HL-60 (cell line): ENCODE data around the gene ACSL5.

ENCODE experiments used
- GABPA ChIP-seq: IDR thresholded peaks from 2 replicates; pipeline ENCODE4 v1.6.1; 2012; ENCODE audit warnings: low read depth
- POLR2AphosphoS5 ChIP-seq: IDR thresholded peaks from 2 replicates; pipeline ENCODE4 v1.6.1; 2012; ENCODE audit warnings: low read depth
- SPI1 ChIP-seq: IDR thresholded peaks from 2 replicates; pipeline ENCODE4 v1.6.1; 2012; ENCODE audit warnings: low read depth, mild to moderate bottlenecking, borderline replicate concordance
- TF ChIP-seq, protein P1 (sequence below): IDR thresholded peaks from one replicate; pipeline ENCODE4 v1.5.1; 2011; ENCODE audit warnings: low read length, control low read depth, inconsistent platforms; ENCODE audit not compliant: insufficient read depth
- TF ChIP-seq, protein P2 (sequence below): IDR thresholded peaks from 2 replicates; pipeline ENCODE4 v1.6.1; 2012; ENCODE audit warnings: low read depth; ENCODE audit not compliant: insufficient replicate concordance

GRCh38 chr10:112335868-112336265 is 38.0 kb upstream of the ACSL5 start:
- TF ChIP-seq, protein P1, sequence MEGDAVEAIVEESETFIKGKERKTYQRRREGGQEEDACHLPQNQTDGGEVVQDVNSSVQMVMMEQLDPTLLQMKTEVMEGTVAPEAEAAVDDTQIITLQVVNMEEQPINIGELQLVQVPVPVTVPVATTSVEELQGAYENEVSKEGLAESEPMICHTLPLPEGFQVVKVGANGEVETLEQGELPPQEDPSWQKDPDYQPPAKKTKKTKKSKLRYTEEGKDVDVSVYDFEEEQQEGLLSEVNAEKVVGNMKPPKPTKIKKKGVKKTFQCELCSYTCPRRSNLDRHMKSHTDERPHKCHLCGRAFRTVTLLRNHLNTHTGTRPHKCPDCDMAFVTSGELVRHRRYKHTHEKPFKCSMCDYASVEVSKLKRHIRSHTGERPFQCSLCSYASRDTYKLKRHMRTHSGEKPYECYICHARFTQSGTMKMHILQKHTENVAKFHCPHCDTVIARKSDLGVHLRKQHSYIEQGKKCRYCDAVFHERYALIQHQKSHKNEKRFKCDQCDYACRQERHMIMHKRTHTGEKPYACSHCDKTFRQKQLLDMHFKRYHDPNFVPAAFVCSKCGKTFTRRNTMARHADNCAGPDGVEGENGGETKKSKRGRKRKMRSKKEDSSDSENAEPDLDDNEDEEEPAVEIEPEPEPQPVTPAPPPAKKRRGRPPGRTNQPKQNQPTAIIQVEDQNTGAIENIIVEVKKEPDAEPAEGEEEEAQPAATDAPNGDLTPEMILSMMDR, result no peak
- TF ChIP-seq POLR2AphosphoS5 (no peak), GABPA (no peak), SPI1 (no peak)
- TF ChIP-seq, protein P2, sequence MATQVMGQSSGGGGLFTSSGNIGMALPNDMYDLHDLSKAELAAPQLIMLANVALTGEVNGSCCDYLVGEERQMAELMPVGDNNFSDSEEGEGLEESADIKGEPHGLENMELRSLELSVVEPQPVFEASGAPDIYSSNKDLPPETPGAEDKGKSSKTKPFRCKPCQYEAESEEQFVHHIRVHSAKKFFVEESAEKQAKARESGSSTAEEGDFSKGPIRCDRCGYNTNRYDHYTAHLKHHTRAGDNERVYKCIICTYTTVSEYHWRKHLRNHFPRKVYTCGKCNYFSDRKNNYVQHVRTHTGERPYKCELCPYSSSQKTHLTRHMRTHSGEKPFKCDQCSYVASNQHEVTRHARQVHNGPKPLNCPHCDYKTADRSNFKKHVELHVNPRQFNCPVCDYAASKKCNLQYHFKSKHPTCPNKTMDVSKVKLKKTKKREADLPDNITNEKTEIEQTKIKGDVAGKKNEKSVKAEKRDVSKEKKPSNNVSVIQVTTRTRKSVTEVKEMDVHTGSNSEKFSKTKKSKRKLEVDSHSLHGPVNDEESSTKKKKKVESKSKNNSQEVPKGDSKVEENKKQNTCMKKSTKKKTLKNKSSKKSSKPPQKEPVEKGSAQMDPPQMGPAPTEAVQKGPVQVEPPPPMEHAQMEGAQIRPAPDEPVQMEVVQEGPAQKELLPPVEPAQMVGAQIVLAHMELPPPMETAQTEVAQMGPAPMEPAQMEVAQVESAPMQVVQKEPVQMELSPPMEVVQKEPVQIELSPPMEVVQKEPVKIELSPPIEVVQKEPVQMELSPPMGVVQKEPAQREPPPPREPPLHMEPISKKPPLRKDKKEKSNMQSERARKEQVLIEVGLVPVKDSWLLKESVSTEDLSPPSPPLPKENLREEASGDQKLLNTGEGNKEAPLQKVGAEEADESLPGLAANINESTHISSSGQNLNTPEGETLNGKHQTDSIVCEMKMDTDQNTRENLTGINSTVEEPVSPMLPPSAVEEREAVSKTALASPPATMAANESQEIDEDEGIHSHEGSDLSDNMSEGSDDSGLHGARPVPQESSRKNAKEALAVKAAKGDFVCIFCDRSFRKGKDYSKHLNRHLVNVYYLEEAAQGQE, result no peak
